HG03103 (cell line): ENCODE data around the gene MEGF11.

Experiments
- ATAC-seq: cut with Tn5 transposase; IDR thresholded peaks from one replicate; pipeline ENCODE4 v1.9.1; 2021; ENCODE audit warnings: low read depth; ENCODE audit not compliant: unreplicated experiment

Gene MEGF11

GRCh38 chr15:65963358-65963757 lies 290.2 kb downstream of the MEGF11 start:
- no peak for ATAC-seq

- no peak for ATAC-seq
Observed at GRCh38 chr15:65962187-65962586, 291.4 kb downstream of the MEGF11 start.

GRCh38 chr15:65960586-65960985 lies 293.0 kb downstream of the MEGF11 start:
- ATAC-seq = no peak

- ATAC-seq = no peak
Observed at GRCh38 chr15:65958835-65959234, 294.7 kb downstream of the MEGF11 start.

GRCh38 chr15:65957451-65957850 lies 296.1 kb downstream of the MEGF11 start:
- no peak for ATAC-seq

- ATAC-seq = no peak
Observed at GRCh38 chr15:65956899-65957298, 296.7 kb downstream of the MEGF11 start.

GRCh38 chr15:65956307-65956706 lies 297.2 kb downstream of the MEGF11 start:
- ATAC-seq = no peak

- ATAC-seq = no peak
Observed at GRCh38 chr15:65954289-65954741, 299.2 kb downstream of the MEGF11 start.

GRCh38 chr15:65953622-65954021 lies 299.9 kb downstream of the MEGF11 start:
- ATAC-seq = no peak

- no peak for ATAC-seq
Observed at GRCh38 chr15:65952391-65953053, 301.0 kb downstream of the MEGF11 start.

GRCh38 chr15:65951007-65951406 lies 302.5 kb downstream of the MEGF11 start:
- no peak for ATAC-seq

GRCh38 chr15:65949491-65949890 lies 304.1 kb downstream of the MEGF11 start:
- no peak for ATAC-seq

- no peak for ATAC-seq
Observed at GRCh38 chr15:65949011-65949410, 304.5 kb downstream of the MEGF11 start.

- no peak for ATAC-seq
Observed at GRCh38 chr15:65948383-65948782, 305.2 kb downstream of the MEGF11 start.

- no peak for ATAC-seq
Observed at GRCh38 chr15:65947041-65947440, 306.5 kb downstream of the MEGF11 start.

- ATAC-seq = no peak
Observed at GRCh38 chr15:65945616-65946015, 307.9 kb downstream of the MEGF11 start.

GRCh38 chr15:65944404-65944803 lies 309.1 kb downstream of the MEGF11 start:
- ATAC-seq = no peak

- no peak for ATAC-seq
Observed at GRCh38 chr15:65942436-65942835, 311.1 kb downstream of the MEGF11 start.

GRCh38 chr15:65940618-65940909 lies 313.0 kb downstream of the MEGF11 start:
- ATAC-seq = no peak

- no peak for ATAC-seq
Observed at GRCh38 chr15:65939901-65940617, 313.5 kb downstream of the MEGF11 start.

- no peak for ATAC-seq
Observed at GRCh38 chr15:65938604-65939003, 314.9 kb downstream of the MEGF11 start.

- ATAC-seq = no peak
Observed at GRCh38 chr15:65937476-65937875, 316.1 kb downstream of the MEGF11 start.
